Stimulated activated CD8-positive, alpha-beta memory T cell treated with anti-CD3 and anti-CD28 coated beads, Interleukin-15, amount 100 ng/mL, for 24 hours (primary cell): ENCODE measurements around the gene DNHD1.
A peak's percentile ranks its signal among the peaks of the same experiment; 100 is the strongest.

Experiments
- DNase-seq: peaks from one replicate; pipeline ENCODE4 v3.0.0-alpha.2; 2020; ENCODE audit warnings: low read depth

DNHD1 gene

GRCh38 chr11:6497069-6497839, at the start of gene DNHD1:
DNHD1 (plus strand) TSS chr11:6497280; CDS start chr11:6498216, 936 bp downstream.
- DNase-seq: no peak

- DNase-seq: no peak
These were observed 48.5 kb upstream of the DNHD1 start for GRCh38 chr11:6448574-6448973.

GRCh38 chr11:6452219-6452618, 44.9 kb upstream of the DNHD1 start:
- no peak for DNase-seq

GRCh38 chr11:6453152-6453551, 43.9 kb upstream of the DNHD1 start:
- DNase-seq: no peak

- DNase-seq: no peak
These were observed 42.0 kb upstream of the DNHD1 start for GRCh38 chr11:6455070-6455469.

- DNase-seq: no peak
These were observed 40.6 kb upstream of the DNHD1 start for GRCh38 chr11:6456361-6457073.

- no peak for DNase-seq
These were observed 39.3 kb upstream of the DNHD1 start for GRCh38 chr11:6457581-6458320.

GRCh38 chr11:6458352-6459098, 38.6 kb upstream of the DNHD1 start:
- DNase-seq: no peak

- DNase-seq: no peak
These were observed 38.0 kb upstream of the DNHD1 start for GRCh38 chr11:6459099-6459450.

- no peak for DNase-seq
These were observed 28.2 kb upstream of the DNHD1 start for GRCh38 chr11:6468712-6469495.

- no peak for DNase-seq
These were observed 27.5 kb upstream of the DNHD1 start for GRCh38 chr11:6469599-6469998.

GRCh38 chr11:6472934-6473333, 24.1 kb upstream of the DNHD1 start:
- DNase-seq: no peak

- DNase-seq: peak; percentile 47
These were observed 23.3 kb upstream of the DNHD1 start, which contains the start of gene TRIM3 for GRCh38 chr11:6473451-6474412. TRIM3 (minus strand) TSS chr11:6473941; CDS start chr11:6465695, 8,246 bp downstream.

- no peak for DNase-seq
These were observed 22.7 kb upstream of the DNHD1 start for GRCh38 chr11:6474413-6474792.

GRCh38 chr11:6474806-6475500, 22.1 kb upstream of the DNHD1 start:
- no peak for DNase-seq

- no peak for DNase-seq
These were observed 21.1 kb upstream of the DNHD1 start for GRCh38 chr11:6475936-6476335.

- DNase-seq: no peak
These were observed 20.5 kb upstream of the DNHD1 start for GRCh38 chr11:6476571-6476970.

GRCh38 chr11:6480299-6480914, 16.7 kb upstream of the DNHD1 start:
- no peak for DNase-seq
